Endodermal cell (in vitro differentiated cells): ENCODE measurements around the gene SEMA6D. TPM values are rescaled to one million over a fixed set of nuclear protein-coding genes. Genes with fewer than 3 reads are reported as not detected.

Experiments
- DNase-seq: peaks from one replicate; pipeline ENCODE4 v3.0.0-alpha.2; 2017
- H3K27ac ChIP-seq: 2 replicates; pipeline ENCODE4 v1.5.1; 2013; ENCODE audit warnings: mild to moderate bottlenecking, low read depth, low read length, moderate library complexity
- H3K27me3 ChIP-seq: 2 replicates; pipeline ENCODE4 v1.6.1; 2013; ENCODE audit warnings: mild to moderate bottlenecking, low read length, moderate library complexity; ENCODE audit not compliant: insufficient read depth, control insufficient read depth, poor library complexity, severe bottlenecking
- H3K36me3 ChIP-seq: 2 replicates; pipeline ENCODE4 v1.7.0; 2013; ENCODE audit warnings: mild to moderate bottlenecking, low read length, moderate library complexity; ENCODE audit not compliant: control insufficient read depth, insufficient read depth
- H3K4me1 ChIP-seq: one replicate; pipeline ENCODE4 v1.7.0; 2013; ENCODE audit warnings: low read length; ENCODE audit not compliant: control insufficient read depth, insufficient read depth
- H3K4me3 ChIP-seq: 2 replicates; pipeline ENCODE4 v1.5.1; 2013; ENCODE audit warnings: mild to moderate bottlenecking, low read length, moderate library complexity
- H3K9ac ChIP-seq: 2 replicates; pipeline ENCODE4 v1.6.1; 2013; ENCODE audit warnings: mild to moderate bottlenecking, low read length, moderate library complexity; ENCODE audit not compliant: poor library complexity, severe bottlenecking; ENCODE audit errors: extremely low read depth
- H3K9me3 ChIP-seq: 2 replicates; pipeline ENCODE4 v1.6.1; 2013; ENCODE audit warnings: mild to moderate bottlenecking, low read length, moderate library complexity; ENCODE audit not compliant: control insufficient read depth
- H3K27ac Mint-ChIP-seq: 2 replicates; pipeline ENCODE4 v1.8.0; 2020; ENCODE audit warnings: mixed read lengths
- H3K27me3 Mint-ChIP-seq: 2 replicates; pipeline ENCODE4 v1.8.0; 2021; ENCODE audit warnings: mild to moderate bottlenecking, mixed read lengths; ENCODE audit not compliant: insufficient read depth
- H3K36me3 Mint-ChIP-seq: 2 replicates; pipeline ENCODE4 v1.8.0; 2020; ENCODE audit warnings: low read depth, mixed read lengths
- H3K4me1 Mint-ChIP-seq: 2 replicates; pipeline ENCODE4 v1.8.0; 2020; ENCODE audit warnings: mixed read lengths
- H3K4me3 Mint-ChIP-seq: 2 replicates; pipeline ENCODE4 v1.8.0; 2020; ENCODE audit warnings: mild to moderate bottlenecking, moderate library complexity, mixed read lengths
- H3K9me3 Mint-ChIP-seq: 2 replicates; pipeline ENCODE4 v1.8.0; 2020; ENCODE audit warnings: mild to moderate bottlenecking, mixed read lengths
- WGBS, 2 experiments: methylation state at CpG; one replicate each; pipeline versions ENCODE4 v1.1.5 to v1.1.7; 2013; ENCODE audit warnings: missing lambda C conversion rate in 2 of 2, mixed read lengths in 1 of 2; ENCODE audit not compliant: insufficient coverage in 1 of 2, insufficient read length in 1 of 2; 5-methylcytosine and 5-hydroxymethylcytosine counted together
- total RNA-seq, 2 donors: library from RNA; stranded (reverse); fragmentation: NEBNext Ultra II Directional in 1 of 2; extraction: Animal tissue kit (Norgen Biotek cat#: 25700) in 1 of 2; gene quantifications; 2 replicates in 1 of 2; 3 replicates in 1 of 2; pipeline ENCODE4 v1.2.1, GENCODE V29; 2021
- TF ChIP-seq, protein P1 (sequence below): fragments of 200-600 bp; sonication (generic); conservative IDR thresholded peaks from 2 replicates; pipeline ENCODE4 v1.5.0; 2021; ENCODE audit warnings: antibody characterized with exemption, mild to moderate bottlenecking

SEMA6D gene
- total RNA-seq, 2 donors from 2014 or later, result 23.6 to 48.7 TPM

- Mint-ChIP-seq H3K4me1 (peaks cover 57% of the 10 kb centered on the region), H3K27ac (no peak overlapping the region), H3K9me3 (peaks cover 10% of the 10 kb centered on the region), H3K27me3 (peaks cover 3% of the 10 kb centered on the region), H3K4me3 (no peak overlapping the region), H3K36me3 (no peaks in the 10 kb centered on the region)
- TF ChIP-seq, protein P1, sequence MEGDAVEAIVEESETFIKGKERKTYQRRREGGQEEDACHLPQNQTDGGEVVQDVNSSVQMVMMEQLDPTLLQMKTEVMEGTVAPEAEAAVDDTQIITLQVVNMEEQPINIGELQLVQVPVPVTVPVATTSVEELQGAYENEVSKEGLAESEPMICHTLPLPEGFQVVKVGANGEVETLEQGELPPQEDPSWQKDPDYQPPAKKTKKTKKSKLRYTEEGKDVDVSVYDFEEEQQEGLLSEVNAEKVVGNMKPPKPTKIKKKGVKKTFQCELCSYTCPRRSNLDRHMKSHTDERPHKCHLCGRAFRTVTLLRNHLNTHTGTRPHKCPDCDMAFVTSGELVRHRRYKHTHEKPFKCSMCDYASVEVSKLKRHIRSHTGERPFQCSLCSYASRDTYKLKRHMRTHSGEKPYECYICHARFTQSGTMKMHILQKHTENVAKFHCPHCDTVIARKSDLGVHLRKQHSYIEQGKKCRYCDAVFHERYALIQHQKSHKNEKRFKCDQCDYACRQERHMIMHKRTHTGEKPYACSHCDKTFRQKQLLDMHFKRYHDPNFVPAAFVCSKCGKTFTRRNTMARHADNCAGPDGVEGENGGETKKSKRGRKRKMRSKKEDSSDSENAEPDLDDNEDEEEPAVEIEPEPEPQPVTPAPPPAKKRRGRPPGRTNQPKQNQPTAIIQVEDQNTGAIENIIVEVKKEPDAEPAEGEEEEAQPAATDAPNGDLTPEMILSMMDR, result no peak
- peaks cover 18% of the 10 kb centered on the region for H3K9me3 ChIP-seq
- 83% methylated on average over 1 of the region's 3 CpGs; no CpG with 5 or more reads in 1 of the 2 experiments for WGBS, 2 experiments
- H3K36me3 ChIP-seq, result no peaks in the 10 kb centered on the region
- H3K9ac ChIP-seq, result no peak overlapping the region
- no peaks in the 10 kb centered on the region for H3K27me3 ChIP-seq
- DNase-seq, result no peak
- peaks cover 28% of the 10 kb centered on the region for H3K4me1 ChIP-seq
- no peak overlapping the region for H3K4me3 ChIP-seq
- no peak overlapping the region for H3K27ac ChIP-seq
These were observed 64.2 kb downstream of the SEMA6D start for GRCh38 chr15:47781527-47781926.

DNA sequence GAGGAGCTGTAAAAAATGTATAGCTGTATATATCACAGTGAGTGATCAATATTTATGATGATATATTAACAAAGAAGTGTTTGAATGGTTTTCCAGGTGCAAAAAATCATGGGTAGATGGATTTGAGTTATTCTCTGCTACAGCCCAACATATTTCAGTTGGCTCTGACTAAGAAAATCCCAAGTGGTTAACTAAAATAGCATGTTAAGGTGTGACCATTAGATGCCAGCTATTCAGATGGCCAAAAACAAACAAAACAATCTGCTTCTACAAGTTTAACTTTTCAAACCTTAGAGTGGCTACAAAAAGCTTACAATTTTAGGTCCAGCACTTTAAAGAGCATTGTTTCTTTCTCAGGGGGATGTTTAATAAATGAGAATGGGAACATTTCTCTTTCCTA is 67.5 kb downstream of the SEMA6D start:
- Mint-ChIP-seq H3K27me3 (peaks cover 3% of the 10 kb centered on the region), H3K36me3 (no peaks in the 10 kb centered on the region), H3K9me3 (peaks cover 10% of the 10 kb centered on the region), H3K27ac (no peak overlapping the region), H3K4me3 (no peak overlapping the region), H3K4me1 (peaks cover 33% of the 10 kb centered on the region)
- Histone ChIP-seq H3K27ac (no peak overlapping the region), H3K9me3 (peaks cover 18% of the 10 kb centered on the region), H3K36me3 (no peaks in the 10 kb centered on the region), H3K4me1 (peaks cover 11% of the 10 kb centered on the region), H3K4me3 (no peak overlapping the region), H3K9ac (no peak overlapping the region), H3K27me3 (no peaks in the 10 kb centered on the region)
- TF ChIP-seq, protein P1, result no peak
- DNase-seq, result no peak

DNA sequence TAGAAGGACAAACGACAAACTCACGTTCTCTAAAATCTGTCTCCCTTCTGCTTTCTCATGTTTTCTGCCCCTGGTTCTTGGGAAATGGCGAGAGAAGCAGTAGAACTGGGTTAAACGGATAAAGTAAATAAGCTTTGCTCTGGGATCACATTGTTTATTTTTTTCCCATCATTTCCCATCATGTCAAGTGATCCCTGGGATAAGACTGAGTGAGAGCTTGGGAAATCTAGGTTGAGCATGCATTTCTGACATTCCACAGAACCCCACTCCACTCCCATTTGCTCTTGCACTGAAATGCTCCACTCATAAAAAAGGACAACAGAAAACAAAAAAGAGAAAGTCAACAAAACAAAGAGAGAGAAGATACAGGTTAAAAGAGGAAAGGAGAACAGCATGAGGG is 69.1 kb downstream of the SEMA6D start:
- H3K27me3 Mint-ChIP-seq, result peaks cover 3% of the 10 kb centered on the region
- no peak for DNase-seq
- H3K9me3 Mint-ChIP-seq, result peaks cover 10% of the 10 kb centered on the region
- H3K9ac ChIP-seq, result no peak overlapping the region
- H3K4me3 ChIP-seq, result no peak overlapping the region
- no peaks in the 10 kb centered on the region for H3K27me3 ChIP-seq
- H3K4me3 Mint-ChIP-seq, result no peak overlapping the region
- H3K4me1 Mint-ChIP-seq, result peaks cover 20% of the 10 kb centered on the region
- H3K9me3 ChIP-seq, result peaks cover 18% of the 10 kb centered on the region
- H3K36me3 Mint-ChIP-seq, result no peaks in the 10 kb centered on the region
- TF ChIP-seq, protein P1, result no peak
- WGBS, 2 experiments, result 92 to 100% methylated on average over 2 to 4 of the region's 4 CpGs
- no peaks in the 10 kb centered on the region for H3K4me1 ChIP-seq
- H3K27ac ChIP-seq, result no peak overlapping the region
- H3K36me3 ChIP-seq, result no peaks in the 10 kb centered on the region
- no peak overlapping the region for H3K27ac Mint-ChIP-seq
